GM18517 (cell line): Measurements from ENCODE around the gene TKFC.
"Not testable (repeated sequence)": the region's sequence is repeated elsewhere in the genome, so short reads cannot be mapped to it uniquely, and the experiment has no call there.

ENCODE experiments used
- ATAC-seq: cut with Tn5 transposase; IDR thresholded peaks from one replicate; pipeline ENCODE4 v1.9.1; 2021; ENCODE audit warnings: mild to moderate bottlenecking, moderate library complexity; ENCODE audit not compliant: unreplicated experiment

The TKFC gene

GRCh38 chr11:61362542-61362875 lies 29.5 kb downstream of the TKFC start:
- ATAC-seq, result peak; percentile 1

GRCh38 chr11:61364012-61364675 lies 31.1 kb downstream of the TKFC start:
- no peak for ATAC-seq

- ATAC-seq, result no peak
Measured at GRCh38 chr11:61367406-61367805, 34.4 kb downstream of the TKFC start.

- no peak for ATAC-seq
Measured at GRCh38 chr11:61368646-61369045, 35.6 kb downstream of the TKFC start.

- no peak for ATAC-seq
Measured at GRCh38 chr11:61369372-61370348, 36.6 kb downstream of the TKFC start.

- ATAC-seq, result no peak
Measured at GRCh38 chr11:61370349-61371005, 37.4 kb downstream of the TKFC start.

- no peak for ATAC-seq
Measured at GRCh38 chr11:61372659-61373420, 39.8 kb downstream of the TKFC start.

GRCh38 chr11:61375761-61376108 lies 42.7 kb downstream of the TKFC start:
- ATAC-seq, result no peak

GRCh38 chr11:61377461-61378160 lies 44.6 kb downstream of the TKFC start:
- ATAC-seq, result no peak

- ATAC-seq, result no peak
Measured at GRCh38 chr11:61378713-61379313, 45.8 kb downstream of the TKFC start.

- no peak for ATAC-seq
Measured at GRCh38 chr11:61380884-61381283, 47.9 kb downstream of the TKFC start.

GRCh38 chr11:61383859-61384258 lies 50.8 kb downstream of the TKFC start:
- not testable (repeated sequence) for ATAC-seq

- no peak for ATAC-seq
Measured at GRCh38 chr11:61384271-61385242, 51.5 kb downstream of the TKFC start.

- ATAC-seq, result no peak
Measured at GRCh38 chr11:61390161-61390560, 57.1 kb downstream of the TKFC start.

- no peak for ATAC-seq
Measured at GRCh38 chr11:61392981-61393595, 60.1 kb downstream of the TKFC start.
